ENCODE results near the gene MRAS. TPM values are rescaled to one million over a fixed set of nuclear protein-coding genes. Genes with fewer than 3 reads are reported as not detected.

MRAS gene
- total RNA-seq, 2 donors from 2014 or later, result 58.6 to 62.3 TPM

GRCh38 chr3:138432576-138433240 is 84.3 kb downstream of the MRAS start:
- ATAC-seq (ENCODE audit: insufficient number of reproducible peaks, low FRiP score, low read depth), result no peak
- H3K27ac ChIP-seq, result no peak overlapping the region
- H3K4me1 ChIP-seq (ENCODE audit: control insufficient read depth in 1 of 2, low read depth in 2 of 2), result peaks cover 16 to 21% of the 10 kb centered on the region in 2 donors
- TF ChIP-seq CTCF (IDR thresholded peaks at IDR 0.05), result no peak
- no peaks in the 10 kb centered on the region for H3K27me3 ChIP-seq (replicated peaks; ENCODE audit: insufficient read depth)
- H3K36me3 ChIP-seq, result no peaks in the 10 kb centered on the region
- no peak for DNase-seq (ENCODE audit: low spot score)
- H3K4me3 ChIP-seq, result no peak overlapping the region
- no peaks in the 10 kb centered on the region for H3K9me3 ChIP-seq

- peaks cover 16 to 21% of the 10 kb centered on the region in 2 donors for H3K4me1 ChIP-seq (ENCODE audit: control insufficient read depth in 1 of 2, low read depth in 2 of 2)
- no peak for TF ChIP-seq CTCF (IDR thresholded peaks at IDR 0.05)
- no peak for ATAC-seq (ENCODE audit: insufficient number of reproducible peaks, low FRiP score, low read depth)
Observed at GRCh38 chr3:138433892-138434275, 85.5 kb downstream of the MRAS start.

GRCh38 chr3:138434276-138434874 is 86.0 kb downstream of the MRAS start, which contains the start of gene ESYT3:
Gene ESYT3 (plus strand): TSS chr3:138434616. CDS start chr3:138434799, 183 bp downstream.
- H3K27ac ChIP-seq, result no peak within 1 kb of the TSS
- no peak for TF ChIP-seq CTCF (IDR thresholded peaks at IDR 0.05)
- H3K36me3 ChIP-seq, result no peaks in the 10 kb centered on the region
- H3K27me3 ChIP-seq (replicated peaks; ENCODE audit: insufficient read depth), result no peaks in the 10 kb centered on the region
- no peaks in the 10 kb centered on the region for H3K9me3 ChIP-seq
- peak; percentile 9 for DNase-seq (ENCODE audit: low spot score)
- peaks cover 16 to 21% of the 10 kb centered on the region in 2 donors for H3K4me1 ChIP-seq (ENCODE audit: control insufficient read depth in 1 of 2, low read depth in 2 of 2)
- ATAC-seq (ENCODE audit: insufficient number of reproducible peaks, low FRiP score, low read depth), result no peak
- peak within 1 kb of the TSS; percentile 82 for H3K4me3 ChIP-seq

More at GRCh38 chr3:138433892-138434275, 85.5 kb downstream of the MRAS start:
- Histone ChIP-seq H3K9me3 (no peaks in the 10 kb centered on the region), H3K4me3 (peak overlapping the region; percentile 82), H3K27me3 (replicated peaks; ENCODE audit: insufficient read depth) (no peaks in the 10 kb centered on the region), H3K27ac (no peak overlapping the region), H3K36me3 (no peaks in the 10 kb centered on the region)
- no peak for DNase-seq (ENCODE audit: low spot score)

GRCh38 chr3:138434875-138435772 is 86.7 kb downstream of the MRAS start:
- DNase-seq (ENCODE audit: low spot score) (no peak), ATAC-seq (ENCODE audit: insufficient number of reproducible peaks, low FRiP score, low read depth) (no peak)
- H3K4me1 ChIP-seq (ENCODE audit: control insufficient read depth in 1 of 2, low read depth in 2 of 2), result peaks cover 16 to 22% of the 10 kb centered on the region in 2 donors
- H3K27me3 ChIP-seq (replicated peaks; ENCODE audit: insufficient read depth), result no peaks in the 10 kb centered on the region
- no peaks in the 10 kb centered on the region for H3K9me3 ChIP-seq
- H3K36me3 ChIP-seq, result no peaks in the 10 kb centered on the region
- no peak overlapping the region for H3K27ac ChIP-seq
- no peak for TF ChIP-seq CTCF (IDR thresholded peaks at IDR 0.05)
- peak overlapping the region; percentile 82 for H3K4me3 ChIP-seq

GRCh38 chr3:138435840-138436239 is 87.5 kb downstream of the MRAS start:
- Histone ChIP-seq H3K36me3 (no peaks in the 10 kb centered on the region), H3K27ac (no peak overlapping the region), H3K4me1 (ENCODE audit: control insufficient read depth in 1 of 2, low read depth in 2 of 2) (peaks cover 16 to 29% of the 10 kb centered on the region in 2 donors), H3K9me3 (no peaks in the 10 kb centered on the region), H3K27me3 (replicated peaks; ENCODE audit: insufficient read depth) (no peaks in the 10 kb centered on the region), H3K4me3 (peak overlapping the region; percentile 82)
- TF ChIP-seq CTCF (IDR thresholded peaks at IDR 0.05), result no peak
- ATAC-seq (ENCODE audit: insufficient number of reproducible peaks, low FRiP score, low read depth) (no peak), DNase-seq (ENCODE audit: low spot score) (no peak)

Measured in thoracic aorta (tissue), 2 donors.